ENCODE data around the gene SMIM45.

- TF ChIP-seq POLR2A (IDR thresholded peaks at IDR 0.05; ENCODE audit: low read depth, low read length) (no peak), BRCA1 (IDR thresholded peaks at IDR 0.05; ENCODE audit: low read depth, low read length) (no peak), CTCF (IDR thresholded peaks at IDR 0.05 in 2 of 3, conservative IDR thresholded peaks at IDR 0.05 in 1 of 3; ENCODE audit: control insufficient read depth in 2 of 3, extremely low read depth in 1 of 3, insufficient read depth in 1 of 3, low read depth in 3 of 3, low read length in 3 of 3) (no peak), HDGF (IDR thresholded peaks at IDR 0.05) (no peak), MYC (IDR thresholded peaks at IDR 0.05; ENCODE audit: insufficient read depth, insufficient read length, insufficient replicate concordance, low read length, severe bottlenecking) (no peak), RELB (IDR thresholded peaks at IDR 0.05; ENCODE audit: low read depth) (no peak), SREBF2 (IDR thresholded peaks at IDR 0.05; ENCODE audit: low read length) (no peak), SP1 (IDR thresholded peaks at IDR 0.05; ENCODE audit: low read depth, low read length) (no peak), PKNOX1 (IDR thresholded peaks at IDR 0.05) (no peak), HSF1 (IDR thresholded peaks at IDR 0.05; ENCODE audit: low read depth, low read length) (no peak), KDM1A (IDR thresholded peaks at IDR 0.05; ENCODE audit: borderline replicate concordance) (no peak)
These were observed 12.2 kb downstream of the SMIM45 start for GRCh38 chr22:41964112-41964491.
